H1 (cell line): Measurements from ENCODE around the gene RND3. TPM values are rescaled to one million over a fixed set of nuclear protein-coding genes. Genes with fewer than 3 reads are reported as not detected.

Source experiments
- CTCF ChIA-PET: fragments of 300-600 bp; sonication (Branson Sonifier 250); formaldehyde crosslinking; loops from one replicate; lab custom pipeline; 2021; ENCODE audit not compliant: partially characterized antibody; lab: Charles Lee
- POLR2A ChIA-PET: fragments of 300-600 bp; sonication (Branson Sonifier 250); formaldehyde crosslinking; loops from one replicate; lab custom pipeline; 2021; ENCODE audit warnings: inconsistent platforms; ENCODE audit not compliant: partially characterized antibody; lab: Charles Lee
- DNase-seq, 2 experiments: peaks; one replicate each; pipeline versions ENCODE4 v3.0.0 to v3.0.0-alpha.2; 2010 to 2022; ENCODE audit warnings: low spot score in 2 of 2, low read depth in 1 of 2, mixed read lengths in 1 of 2
- FAIRE-seq: peaks from 2 replicates; lab custom pipeline; 2011; peaks lifted over from hg19 to GRCh38; lab: Jason Lieb, UNC
- H2AFZ ChIP-seq: 2 replicates; pipeline ENCODE4 v1.8.1; 2012; ENCODE audit warnings: low read length, inconsistent platforms
- H2AK5ac ChIP-seq: 2 replicates; pipeline ENCODE4 v1.6.1; 2013; ENCODE audit warnings: low read depth, low read length
- H2BK120ac ChIP-seq: replicated peaks from 2 replicates; pipeline ENCODE3; 2013; ENCODE audit warnings: low read depth, low read length, inconsistent platforms
- H2BK12ac ChIP-seq: 2 replicates; pipeline ENCODE4 v1.6.1; 2013; ENCODE audit warnings: low read depth, low read length
- H2BK15ac ChIP-seq: 2 replicates; pipeline ENCODE4 v1.6.1; 2013; ENCODE audit warnings: low read length
- H2BK20ac ChIP-seq: 2 replicates; pipeline ENCODE4 v1.6.1; 2013; ENCODE audit warnings: low read length
- H2BK5ac ChIP-seq: 2 replicates; pipeline ENCODE4 v1.6.1; 2013; ENCODE audit warnings: low read depth, low read length
- H3K14ac ChIP-seq: 2 replicates; pipeline ENCODE4 v1.6.1; 2013; ENCODE audit warnings: inconsistent platforms; ENCODE audit not compliant: insufficient read length
- H3K18ac ChIP-seq: 2 replicates; pipeline ENCODE4 v1.6.1; 2013; ENCODE audit warnings: low read length; ENCODE audit errors: extremely low read depth
- H3K23ac ChIP-seq: 2 replicates; pipeline ENCODE4 v1.6.1; 2013; ENCODE audit warnings: inconsistent platforms; ENCODE audit not compliant: insufficient read length
- H3K23me2 ChIP-seq: 2 replicates; pipeline ENCODE4 v1.6.1; 2013; ENCODE audit warnings: low read depth, low read length
- H3K27ac ChIP-seq: 2 replicates; pipeline ENCODE4 v1.6.1; 2011; ENCODE audit warnings: low read depth, low read length, inconsistent platforms
- H3K27me3 ChIP-seq, 4 experiments: replicated peaks in 1 of 4; 1 replicate in 1 of 4; 2 replicates in 3 of 4; pipeline versions ENCODE4 v1.6.1 to v1.8.1; 2011 to 2013; ENCODE audit warnings: low read length in 3 of 4, mild to moderate bottlenecking in 3 of 4, inconsistent platforms in 2 of 4, mixed read lengths in 2 of 4, moderate library complexity in 1 of 4; ENCODE audit not compliant: control insufficient read depth in 3 of 4, insufficient read depth in 3 of 4; ENCODE audit errors: extremely low read depth in 1 of 4
- H3K36me3 ChIP-seq, 4 experiments: 2 replicates each; pipeline versions ENCODE4 v1.6.1 to v1.8.1; 2011 to 2013; ENCODE audit warnings: mild to moderate bottlenecking in 4 of 4, low read length in 3 of 4, moderate library complexity in 2 of 4, control low read depth in 1 of 4, inconsistent platforms in 1 of 4; ENCODE audit not compliant: insufficient read depth in 4 of 4, control insufficient read depth in 2 of 4
- H3K4ac ChIP-seq: replicated peaks from 2 replicates; pipeline ENCODE3; 2013; ENCODE audit warnings: low read length, low read depth, mixed read lengths, inconsistent platforms; ENCODE audit not compliant: insufficient read length
- H3K4me1 ChIP-seq, 4 experiments: replicated peaks in 1 of 4; 1 replicate in 1 of 4; 2 replicates in 3 of 4; pipeline versions ENCODE4 v1.6.1 to v1.8.1; 2011 to 2013; ENCODE audit warnings: low read length in 3 of 4, inconsistent platforms in 2 of 4, mixed read lengths in 1 of 4; ENCODE audit not compliant: insufficient read depth in 4 of 4, control insufficient read depth in 3 of 4
- H3K4me2 ChIP-seq, 2 experiments: 2 replicates each; pipeline versions ENCODE4 v1.6.1 to v1.8.1; 2011 to 2013; ENCODE audit warnings: low read depth in 2 of 2, low read length in 2 of 2, control low read depth in 1 of 2, inconsistent platforms in 1 of 2, mild to moderate bottlenecking in 1 of 2; ENCODE audit not compliant: insufficient read depth in 1 of 2
- H3K4me3 ChIP-seq, 4 experiments: fragments of 200-600, 300-600 bp in 1 of 4; sonication (generic), shearing (Covaris generic), sonication (Bioruptor Twin) in 1 of 4; 2 replicates each; pipeline versions ENCODE4 v1.5.1 to v1.8.1; 2011 to 2016; ENCODE audit warnings: low read length in 4 of 4, low read depth in 3 of 4, control low read depth in 2 of 4, inconsistent platforms in 2 of 4, mild to moderate bottlenecking in 2 of 4, mixed read lengths in 1 of 4, moderate library complexity in 1 of 4; ENCODE audit not compliant: insufficient read depth in 2 of 4; ENCODE audit errors: extremely low read depth in 1 of 4
- H3K56ac ChIP-seq: replicated peaks from 2 replicates; pipeline ENCODE3; 2013; ENCODE audit warnings: low read depth, mild to moderate bottlenecking, mixed read lengths, low read length, inconsistent platforms; ENCODE audit not compliant: insufficient read length
- H3K79me1 ChIP-seq: 2 replicates; pipeline ENCODE4 v1.6.1; 2013; ENCODE audit warnings: low read depth, low read length, control low read depth
- H3K79me2 ChIP-seq, 2 experiments: 2 replicates each; pipeline versions ENCODE4 v1.6.1 to v1.8.1; 2012 to 2013; ENCODE audit warnings: low read length in 2 of 2, mild to moderate bottlenecking in 2 of 2, inconsistent platforms in 1 of 2; ENCODE audit not compliant: insufficient read depth in 2 of 2, control insufficient read depth in 1 of 2
- H3K9ac ChIP-seq, 4 experiments: replicated peaks in 1 of 4; 1 replicate in 1 of 4; 2 replicates in 3 of 4; pipeline versions ENCODE4 v1.6.1 to v1.8.1; 2011 to 2013; ENCODE audit warnings: low read depth in 3 of 4, low read length in 3 of 4, control low read depth in 2 of 4, mild to moderate bottlenecking in 2 of 4, moderate library complexity in 2 of 4, inconsistent platforms in 1 of 4; ENCODE audit errors: extremely low read depth in 1 of 4
- H3K9me3 ChIP-seq, 2 experiments: 2 replicates each; pipeline versions ENCODE4 v1.6.1 to v1.8.1; 2012 to 2013; ENCODE audit warnings: mild to moderate bottlenecking in 2 of 2, moderate library complexity in 2 of 2, control low read depth in 1 of 2, inconsistent platforms in 1 of 2, low read depth in 1 of 2, low read length in 1 of 2, mixed read lengths in 1 of 2; ENCODE audit not compliant: insufficient read depth in 2 of 2
- H4K20me1 ChIP-seq, 2 experiments: replicated peaks in 1 of 2; 2 replicates each; pipeline versions ENCODE3 to v1.8.1; 2011 to 2013; ENCODE audit warnings: inconsistent platforms in 2 of 2, low read length in 2 of 2, mild to moderate bottlenecking in 1 of 2; ENCODE audit not compliant: insufficient read depth in 2 of 2, control insufficient read depth in 1 of 2
- H4K5ac ChIP-seq: 2 replicates; pipeline ENCODE4 v1.6.1; 2013; ENCODE audit warnings: low read length, low read depth, mixed read lengths, inconsistent platforms; ENCODE audit not compliant: insufficient read length
- H4K8ac ChIP-seq: 2 replicates; pipeline ENCODE4 v1.8.0; 2013; ENCODE audit warnings: mild to moderate bottlenecking, moderate library complexity, low read length, inconsistent platforms; ENCODE audit not compliant: insufficient read depth; ENCODE audit errors: extremely low read depth
- H4K91ac ChIP-seq: replicated peaks from 2 replicates; pipeline ENCODE3; 2013; ENCODE audit warnings: low read length, mixed read lengths, inconsistent platforms; ENCODE audit not compliant: insufficient read length
- BRCA1 ChIP-seq: IDR thresholded peaks from 2 replicates; pipeline ENCODE4 v1.6.1; 2012; ENCODE audit warnings: low read depth, low read length, improper control_type of control experiment
- CEBPB ChIP-seq: IDR thresholded peaks from 2 replicates; pipeline ENCODE4 v1.6.1; 2012; ENCODE audit warnings: low read depth, low read length
- CHD1 ChIP-seq: IDR thresholded peaks from 2 replicates; pipeline ENCODE4 v1.6.1; 2012; ENCODE audit warnings: low read depth, low read length, improper control_type of control experiment
- CREB1 ChIP-seq: IDR thresholded peaks from 2 replicates; pipeline ENCODE4 v1.6.1; 2012; ENCODE audit warnings: inconsistent platforms
- EGR1 ChIP-seq: IDR thresholded peaks from 2 replicates; pipeline ENCODE4 v1.6.1; 2011; ENCODE audit warnings: low read depth, low read length, borderline replicate concordance
- GTF2F1 ChIP-seq: IDR thresholded peaks from 2 replicates; pipeline ENCODE4 v1.6.1; 2012; ENCODE audit warnings: low read depth, low read length, improper control_type of control experiment, borderline replicate concordance
- JUND ChIP-seq: IDR thresholded peaks from 2 replicates; pipeline ENCODE4 v1.6.1; 2011; ENCODE audit warnings: mild to moderate bottlenecking, improper control_type of control experiment, low read length
- NRF1 ChIP-seq: IDR thresholded peaks from 2 replicates; pipeline ENCODE4 v1.6.1; 2011; ENCODE audit warnings: mild to moderate bottlenecking, low read depth, low read length, improper control_type of control experiment
- PHF8 ChIP-seq: fragments of 200-600 bp; sonication (generic); conservative IDR thresholded peaks from 2 replicates; pipeline ENCODE4 v1.7.1; 2012; ENCODE audit warnings: low read depth, mild to moderate bottlenecking, inconsistent platforms, low read length, moderate library complexity
- RAD21 ChIP-seq, 2 experiments: IDR thresholded peaks in 1 of 2; conservative IDR thresholded peaks in 1 of 2; 2 replicates each; pipeline ENCODE4 v1.6.1; 2011; ENCODE audit warnings: low read depth in 2 of 2, low read length in 2 of 2, improper control_type of control experiment in 1 of 2, inconsistent platforms in 1 of 2, mild to moderate bottlenecking in 1 of 2, moderate library complexity in 1 of 2
- SIRT6 ChIP-seq: IDR thresholded peaks from one replicate; pipeline ENCODE4 v1.7.1; 2012; ENCODE audit warnings: low read length, inconsistent platforms
- SP2 ChIP-seq: IDR thresholded peaks from 2 replicates; pipeline ENCODE4 v1.6.1; 2012; ENCODE audit warnings: mild to moderate bottlenecking, low read length, inconsistent platforms
- SP4 ChIP-seq: IDR thresholded peaks from 2 replicates; pipeline ENCODE4 v1.6.1; 2012; ENCODE audit warnings: low read length, inconsistent platforms
- SUZ12 ChIP-seq: fragments of 200-600 bp; sonication (generic); IDR thresholded peaks from 2 replicates; pipeline ENCODE4 v1.6.1; 2012; ENCODE audit warnings: mild to moderate bottlenecking, inconsistent platforms, low read length, moderate library complexity, mixed read lengths
- ZNF274 ChIP-seq: IDR thresholded peaks from 2 replicates; pipeline ENCODE4 v1.7.0; 2012; ENCODE audit warnings: low read length, borderline replicate concordance; ENCODE audit errors: extremely low read depth
- WGBS, 2 experiments: shearing (Covaris generic) in 1 of 2; methylation state at CpG; one replicate each; pipeline versions ENCODE4 v1.1.6 to v1.1.7; 2013 to 2015; ENCODE audit warnings: low lambda C conversion rate in 2 of 2, mixed read lengths in 2 of 2, inconsistent platforms in 1 of 2, low coverage in 1 of 2, missing lambda C conversion rate in 1 of 2; ENCODE audit not compliant: insufficient replicate concordance in 2 of 2, insufficient coverage in 1 of 2, insufficient read length in 1 of 2; ENCODE audit errors: extremely low coverage in 1 of 2, missing lambda C conversion rate in 1 of 2; 5-methylcytosine and 5-hydroxymethylcytosine counted together
- polyA plus RNA-seq, 7 experiments: library from polyadenylated mRNA; depleted of rRNA in 3 of 7; stranded (reverse) in 5 of 7; unstranded in 2 of 7; fragments of >200 nt in 5 of 7; fragments of 200-250 nt in 2 of 7; gene quantifications; 1 replicate in 5 of 7; 2 replicates in 1 of 7; 4 replicates in 1 of 7; pipeline versions ENCODE4 v1.2.1 to v1.2.3, GENCODE V29; 2011 to 2013; ENCODE audit warnings: missing spikeins in 2 of 7, mixed read lengths in 2 of 7
- total RNA-seq: library from RNA; stranded (reverse); fragmentation: NEBNext Ultra II Directional; extraction: Animal tissue kit (Norgen Biotek cat#: 25700); gene quantifications from 2 replicates; pipeline ENCODE4 v1.2.1, GENCODE V29; 2021

Gene RND3
- total and polyA plus RNA-seq, 2 of the 8 experiments (the other 6 are each of a cell fraction or from before 2014, with no cell fraction given), result 12.2 to 25.6 TPM

GRCh38 chr2:150424406-150424805 is 63.1 kb downstream of the RND3 start:
- CTCF ChIA-PET, result interaction anchor here (0.7 to 1.7 kb wide), 14 partner anchors 8 to 1104 kb away, joined by 3 to 6 read pairs (median 4); no protein-coding TSS in a partner anchor

More at GRCh38 chr2:150424406-150424805, 63.1 kb downstream of the RND3 start:
- H3K4me2 ChIP-seq, result no peak overlapping the region
- no peak overlapping the region for H4K91ac ChIP-seq
- POLR2A ChIA-PET, result interaction anchor here (1.0 kb wide), 1 partner anchor 10 kb away, joined by 4 read pairs; no protein-coding TSS in a partner anchor
- no peaks in the 10 kb centered on the region for H3K23me2 ChIP-seq
- H2BK15ac ChIP-seq, result no peak overlapping the region
- H3K18ac ChIP-seq, result no peak overlapping the region
- H3K79me2 ChIP-seq, result no peaks in the 10 kb centered on the region
- H3K79me1 ChIP-seq, result no peaks in the 10 kb centered on the region
- no peak overlapping the region for H2BK12ac ChIP-seq
- no peak overlapping the region for H2AK5ac ChIP-seq
- no peak overlapping the region for H2BK5ac ChIP-seq
- H4K20me1 ChIP-seq, result no peaks in the 10 kb centered on the region
- peaks cover 0 to 7% (median 1%) of the 10 kb centered on the region in 4 experiments; a peak in 4 of 7 replicates for H3K4me1 ChIP-seq
- H2BK120ac ChIP-seq, result no peak overlapping the region
- no peaks in the 10 kb centered on the region for H3K27me3 ChIP-seq
- H4K8ac ChIP-seq, result no peak overlapping the region
- H3K36me3 ChIP-seq, result no peaks in the 10 kb centered on the region
- no peak overlapping the region for H3K4ac ChIP-seq
- TF ChIP-seq CREB1, result no peak
- TF ChIP-seq PHF8, result no peak
- no peak for TF ChIP-seq SUZ12
- no peak for TF ChIP-seq SIRT6
- TF ChIP-seq JUND, result no peak
- TF ChIP-seq EGR1, result no peak
- no peak for TF ChIP-seq ZNF274
- TF ChIP-seq GTF2F1, result no peak
- no peak for TF ChIP-seq CHD1
- no peak for TF ChIP-seq SP4
- TF ChIP-seq RAD21 (IDR thresholded peaks at IDR 0.05 in 1 of 2, conservative IDR thresholded peaks at IDR 0.05 in 1 of 2; ENCODE audit: low read depth in 2 of 2, low read length in 2 of 2), result no peak
- TF ChIP-seq BRCA1, result no peak
- no peak for TF ChIP-seq NRF1
- no peak for TF ChIP-seq CEBPB
- TF ChIP-seq SP2, result no peak
- H2AFZ ChIP-seq, result no peak overlapping the region
- H3K9ac ChIP-seq, result no peak overlapping the region
- DNase-seq (no peak), FAIRE-seq (no peak)
- H3K56ac ChIP-seq, result no peak overlapping the region
- no peak overlapping the region for H3K27ac ChIP-seq
- H3K9me3 ChIP-seq, result no peaks in the 10 kb centered on the region
- 90% methylated on average over 6 of the region's 6 CpGs; no CpG with 5 or more reads in 1 of the 2 experiments for WGBS, 2 experiments
- H3K4me3 ChIP-seq, result no peak overlapping the region
- no peak overlapping the region for H3K14ac ChIP-seq
- H2BK20ac ChIP-seq, result no peak overlapping the region
- no peak overlapping the region for H4K5ac ChIP-seq
- H3K23ac ChIP-seq, result no peak overlapping the region
